Muscle of leg (tissue), 11 donors: ENCODE data around the gene PSD. TPM values are rescaled to one million over a fixed set of nuclear protein-coding genes. Genes with fewer than 3 reads are reported as not detected.

Source experiments
- DNase-seq: peaks from one replicate; pipeline ENCODE4 v3.0.0; 2013
- H3K27ac ChIP-seq: one replicate; pipeline ENCODE4 v1.5.1; 2013; ENCODE audit warnings: mild to moderate bottlenecking, low read length, control low read depth
- H3K27me3 ChIP-seq: one replicate; pipeline ENCODE4 v1.6.1; 2013; ENCODE audit warnings: low read length; ENCODE audit not compliant: control insufficient read depth, insufficient read depth
- H3K36me3 ChIP-seq: one replicate; pipeline ENCODE4 v1.6.1; 2013; ENCODE audit warnings: low read length; ENCODE audit not compliant: control insufficient read depth, insufficient read depth
- H3K4me1 ChIP-seq: one replicate; pipeline ENCODE4 v1.6.1; 2013; ENCODE audit warnings: low read length; ENCODE audit not compliant: control insufficient read depth, insufficient read depth
- H3K4me3 ChIP-seq: one replicate; pipeline ENCODE4 v1.5.1; 2013; ENCODE audit warnings: low read length, control low read depth
- H3K9me3 ChIP-seq: replicated peaks from 2 replicates; pipeline ENCODE4 v1.6.1; 2013; ENCODE audit warnings: low read depth, low read length; ENCODE audit not compliant: control insufficient read depth
- WGBS: methylation state at CpG from one replicate; pipeline ENCODE4 v1.1.5; 2013; ENCODE audit warnings: missing lambda C conversion rate; ENCODE audit not compliant: insufficient coverage; 5-methylcytosine and 5-hydroxymethylcytosine counted together
- polyA plus RNA-seq, 8 donors: library from polyadenylated mRNA; unstranded; fragments of 120-200 nt; gene quantifications; one replicate each; pipeline versions ENCODE4 v1.2.1 to v1.2.3, GENCODE V29; 2013; ENCODE audit warnings: inconsistent platforms in 1 of 8, low replicate concordance in 1 of 8; ENCODE audit not compliant: insufficient read length in 8 of 8, insufficient read depth in 1 of 8
- total RNA-seq: library from RNA; stranded (reverse); fragments of 120-200 nt; gene quantifications from one replicate; pipeline ENCODE4 v1.2.4, GENCODE V29; 2013

The PSD gene
- total and polyA plus RNA-seq, 9 donors, result 6.1 to 11.0 (median 6.7) TPM

DNA sequence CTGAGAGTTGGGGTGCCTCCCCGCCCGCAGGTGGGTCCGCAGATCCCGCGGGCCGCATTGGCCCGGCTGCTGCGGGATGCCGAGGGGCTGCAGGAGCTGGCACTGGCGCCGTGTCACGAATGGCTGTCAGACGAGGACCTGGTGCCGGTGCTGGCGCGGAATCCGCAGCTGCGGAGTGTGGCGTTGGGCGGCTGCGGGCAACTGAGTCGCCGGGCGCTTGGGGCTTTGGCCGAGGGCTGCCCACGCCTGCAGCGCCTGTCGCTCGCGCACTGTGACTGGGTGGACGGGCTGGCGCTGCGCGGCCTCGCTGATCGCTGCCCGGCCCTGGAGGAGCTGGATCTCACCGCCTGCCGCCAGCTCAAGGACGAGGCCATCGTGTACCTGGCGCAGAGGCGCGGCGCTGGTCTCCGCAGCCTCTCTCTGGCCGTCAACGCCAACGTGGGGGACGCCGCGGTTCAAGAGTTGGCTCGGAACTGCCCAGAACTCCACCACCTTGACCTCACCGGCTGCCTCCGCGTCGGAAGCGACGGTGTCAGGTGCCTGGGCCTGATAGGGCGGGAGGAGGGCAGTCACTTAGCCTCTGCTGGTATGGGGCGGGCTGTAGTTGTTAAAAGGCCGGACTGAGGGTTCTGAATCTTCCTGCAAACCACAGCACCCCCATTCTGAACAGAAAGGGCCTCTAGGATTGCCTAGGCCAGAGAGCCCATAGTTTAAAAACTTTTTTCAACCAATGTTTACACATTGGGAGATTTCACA lies 3.4 kb upstream of the PSD start:
- Histone ChIP-seq H3K4me1 (peaks cover 33% of the 10 kb centered on the region), H3K27ac (peak overlapping the region; percentile 1), H3K36me3 (peaks cover 19% of the 10 kb centered on the region), H3K4me3 (peak overlapping the region; percentile 93), H3K27me3 (peaks cover 14% of the 10 kb centered on the region), H3K9me3 (no peaks in the 10 kb centered on the region)
- DNase-seq, result no peak
- WGBS, result 2% methylated on average over 52 of the region's 62 CpGs

DNA sequence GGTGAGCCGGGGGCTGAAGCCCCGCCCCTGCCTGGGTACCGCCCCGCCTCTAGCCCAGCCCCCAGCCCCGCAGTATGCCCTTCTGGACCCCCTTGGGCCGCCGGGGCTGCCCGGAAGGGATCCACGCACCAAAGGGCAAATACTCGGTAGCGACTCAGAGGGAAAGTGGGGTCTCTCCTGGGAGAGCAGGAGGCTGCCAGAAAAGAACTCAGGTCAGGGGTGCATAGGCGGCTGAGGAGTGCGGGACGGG lies 2.8 kb upstream of the PSD start:
- Histone ChIP-seq H3K27ac (no peak overlapping the region), H3K4me1 (peaks cover 33% of the 10 kb centered on the region), H3K36me3 (peaks cover 19% of the 10 kb centered on the region), H3K4me3 (peak overlapping the region; percentile 93), H3K27me3 (peaks cover 14% of the 10 kb centered on the region), H3K9me3 (no peaks in the 10 kb centered on the region)
- DNase-seq, result no peak
- under 1% methylated on average over 11 of the region's 14 CpGs for WGBS

DNA sequence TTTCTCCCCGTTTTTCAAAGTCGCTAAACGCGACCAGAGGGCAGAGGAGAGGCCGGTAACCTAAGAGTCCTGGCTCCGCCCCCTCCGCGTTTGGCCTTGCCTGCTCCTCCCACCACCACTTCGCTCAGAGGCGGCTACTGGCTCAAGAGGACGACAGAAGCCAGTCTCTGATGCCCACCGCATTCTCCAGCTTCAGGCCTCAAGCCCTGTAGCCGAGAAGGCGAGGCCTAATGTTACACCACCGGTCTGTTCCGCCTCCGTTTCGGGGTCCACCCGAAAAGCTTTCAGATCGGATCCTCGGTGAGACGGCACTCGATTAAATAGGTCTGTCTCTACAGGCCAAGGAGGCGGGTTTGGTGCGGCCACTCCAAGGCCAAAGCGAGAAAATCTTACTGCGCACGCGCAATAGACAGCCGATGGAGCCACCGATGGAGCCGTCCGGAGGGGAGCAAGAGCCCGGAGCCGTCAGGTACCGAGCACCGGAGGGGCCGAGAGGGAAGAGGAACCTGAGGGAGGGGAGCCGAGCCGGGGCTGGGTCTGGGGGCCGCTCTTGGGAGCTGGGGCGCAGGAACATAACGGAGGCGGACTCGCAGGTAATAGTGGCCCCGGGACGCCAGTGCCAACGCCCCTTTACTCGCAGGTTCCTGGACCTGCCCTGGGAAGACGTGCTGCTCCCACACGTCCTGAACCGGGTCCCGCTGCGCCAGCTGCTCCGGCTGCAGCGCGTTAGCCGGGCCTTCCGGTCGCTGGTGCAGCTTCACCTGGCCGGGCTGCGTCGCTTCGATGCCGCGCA lies 2.3 kb upstream of the PSD start, which contains the start of gene FBXL15:
Gene FBXL15 (plus strand): TSS at position 123 of the 793 bp plus-strand sequence. CDS start 294 bp downstream, at position 417.
- Histone ChIP-seq H3K27ac (peak within 1 kb of the TSS; percentile 98), H3K4me1 (peaks cover 33% of the 10 kb centered on the region)

DNA sequence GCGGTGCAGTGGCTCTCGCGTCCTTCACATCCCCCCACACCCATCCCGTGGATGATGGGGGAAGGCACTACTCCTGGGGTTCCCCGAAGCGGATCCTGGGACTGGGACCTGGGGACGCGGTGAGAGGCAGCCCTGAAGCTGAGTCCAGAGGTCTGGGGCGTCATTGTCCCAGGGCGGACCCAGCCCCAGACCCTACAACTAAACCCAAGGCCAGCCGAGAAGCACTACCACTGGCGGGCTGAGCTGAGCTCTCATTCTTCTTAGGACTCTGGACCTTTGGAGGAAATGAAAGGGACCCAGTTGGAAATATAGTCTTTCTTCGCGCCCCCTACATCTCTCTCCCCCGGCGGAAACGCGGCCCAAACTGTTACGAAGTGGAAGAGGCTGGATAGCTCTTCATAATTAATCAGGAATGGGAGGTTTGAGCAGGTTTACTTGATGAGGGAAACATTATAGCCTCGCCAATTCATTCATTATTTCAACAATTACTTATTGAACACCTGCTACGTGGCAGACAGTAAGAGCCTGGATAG lies 1.7 kb upstream of the PSD start:
- H3K4me3 ChIP-seq, result peak overlapping the region; percentile 93
- peak; percentile 15 for DNase-seq
- H3K36me3 ChIP-seq, result peaks cover 19% of the 10 kb centered on the region
- H3K4me1 ChIP-seq, result peaks cover 33% of the 10 kb centered on the region
- WGBS, result 0% methylated on average over 2 of the region's 21 CpGs
- H3K27ac ChIP-seq, result peak overlapping the region; percentile 98
- H3K9me3 ChIP-seq, result no peaks in the 10 kb centered on the region
- H3K27me3 ChIP-seq, result peaks cover 14% of the 10 kb centered on the region

More for the DNA sequence above, 2.3 kb upstream of the PSD start, which contains the start of gene FBXL15:
- peak; percentile 99 for DNase-seq
- Histone ChIP-seq H3K4me3 (peak within 1 kb of the TSS; percentile 93), H3K27me3 (peaks cover 14% of the 10 kb centered on the region), H3K36me3 (peaks cover 19% of the 10 kb centered on the region), H3K9me3 (no peaks in the 10 kb centered on the region)
- WGBS, result under 1% methylated on average over 65 of the region's 66 CpGs

DNA sequence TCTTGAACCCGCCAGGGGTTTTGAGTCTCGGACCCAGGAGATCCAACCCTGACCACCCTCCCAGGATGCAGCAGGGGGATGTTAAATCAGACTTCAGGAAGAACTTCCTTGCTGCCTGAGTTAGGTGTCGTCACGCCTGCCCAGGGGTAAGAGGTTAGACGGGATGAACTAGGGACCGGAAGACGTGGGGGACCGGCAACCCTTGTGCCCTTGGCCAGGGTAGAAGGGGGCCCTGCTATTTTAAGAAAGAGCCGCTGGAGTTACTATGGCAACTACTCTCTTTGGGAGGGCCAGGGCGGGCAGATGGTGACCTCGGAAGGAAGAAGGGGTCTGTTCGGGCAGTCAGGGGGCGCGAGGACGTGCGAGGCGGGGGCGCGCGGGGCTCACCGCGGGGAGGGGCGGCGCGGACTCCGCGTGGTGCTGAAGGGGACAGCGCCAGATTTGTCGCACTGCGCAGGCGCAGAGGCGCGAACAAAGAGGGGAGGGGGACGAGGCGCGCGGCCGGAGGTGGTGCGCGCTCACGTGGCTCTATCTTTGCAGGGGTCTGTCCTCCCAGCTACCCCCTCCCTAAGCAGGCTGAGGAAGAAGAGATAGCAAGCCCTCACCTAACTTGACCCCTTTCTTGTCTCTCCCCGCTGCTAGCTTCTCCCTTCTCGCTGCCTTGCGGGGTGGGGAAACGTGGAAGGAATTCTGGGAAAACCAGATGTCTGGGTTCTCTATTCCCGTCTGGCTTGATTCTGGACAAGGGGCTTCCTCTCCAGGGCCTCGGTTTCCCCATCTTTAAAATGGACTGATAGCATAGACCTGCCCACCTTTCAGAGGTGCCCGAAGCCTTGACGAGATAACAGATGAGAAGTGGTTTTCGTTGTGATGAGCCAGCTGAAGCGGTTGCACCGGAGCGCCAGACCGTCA lies 940 bp upstream of the PSD start:
- peaks cover 15% of the 10 kb centered on the region for H3K36me3 ChIP-seq
- peaks cover 33% of the 10 kb centered on the region for H3K4me1 ChIP-seq
- peak; percentile 65 for DNase-seq
- peak overlapping the region; percentile 98 for H3K27ac ChIP-seq
- H3K27me3 ChIP-seq, result peaks cover 20% of the 10 kb centered on the region
- H3K9me3 ChIP-seq, result no peaks in the 10 kb centered on the region
- peak overlapping the region; percentile 93 for H3K4me3 ChIP-seq
- WGBS, result under 1% methylated on average over 29 of the region's 54 CpGs

DNA sequence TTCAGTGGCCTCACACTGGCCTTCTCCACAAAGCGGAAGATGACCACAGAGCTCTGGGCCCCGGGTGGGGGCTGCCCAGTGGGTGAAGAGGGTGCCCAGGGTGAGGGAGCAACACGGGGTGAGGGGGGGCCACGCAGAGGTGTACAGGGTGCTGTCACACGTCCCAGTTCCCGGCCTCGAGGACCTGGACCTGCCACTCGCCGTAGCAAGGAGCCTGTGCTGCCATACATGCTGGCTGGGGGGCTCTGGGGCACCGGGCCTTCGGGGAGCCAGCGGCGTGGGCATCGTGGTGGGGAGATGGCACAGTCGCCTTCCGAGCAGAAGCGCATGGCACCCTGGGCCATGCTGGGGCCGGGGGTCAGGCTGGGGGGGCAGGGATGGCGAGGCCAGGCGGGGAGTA lies 1.9 kb downstream of the PSD start:
- H3K27ac ChIP-seq, result no peak overlapping the region
- peaks cover 18% of the 10 kb centered on the region for H3K4me1 ChIP-seq
- H3K9me3 ChIP-seq, result no peaks in the 10 kb centered on the region
- H3K27me3 ChIP-seq, result peaks cover 44% of the 10 kb centered on the region
- no peaks in the 10 kb centered on the region for H3K36me3 ChIP-seq
- H3K4me3 ChIP-seq, result no peak overlapping the region
- DNase-seq, result no peak
- WGBS, result 88% methylated on average over 18 of the region's 20 CpGs

DNA sequence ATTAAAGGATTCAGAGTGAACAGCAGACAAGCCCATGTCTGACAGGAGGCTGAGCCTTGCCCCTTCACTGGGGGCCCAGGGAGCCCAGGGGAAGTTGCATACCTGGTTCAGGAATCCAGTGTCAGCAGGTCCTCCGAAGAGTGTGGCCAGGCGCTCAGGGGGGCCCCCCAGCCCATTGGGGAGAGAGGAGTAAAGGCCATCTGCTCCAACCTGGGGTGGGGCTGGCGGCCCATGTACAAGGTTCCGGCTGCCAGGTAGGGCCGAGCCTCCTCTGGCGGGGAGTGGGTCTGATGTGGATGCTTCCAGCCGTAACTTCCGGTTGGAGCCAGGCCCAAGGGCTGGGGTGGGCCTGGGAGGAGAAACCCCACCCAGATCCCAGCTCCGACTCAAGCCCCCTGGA lies 2.3 kb downstream of the PSD start:
- H3K27ac ChIP-seq, result no peak overlapping the region
- H3K36me3 ChIP-seq, result no peaks in the 10 kb centered on the region
- no peaks in the 10 kb centered on the region for H3K9me3 ChIP-seq
- no peak for DNase-seq
- WGBS, result 63% methylated on average over 2 of the region's 9 CpGs
- H3K4me3 ChIP-seq, result no peak overlapping the region
- H3K4me1 ChIP-seq, result peaks cover 16% of the 10 kb centered on the region
- peaks cover 48% of the 10 kb centered on the region for H3K27me3 ChIP-seq

DNA sequence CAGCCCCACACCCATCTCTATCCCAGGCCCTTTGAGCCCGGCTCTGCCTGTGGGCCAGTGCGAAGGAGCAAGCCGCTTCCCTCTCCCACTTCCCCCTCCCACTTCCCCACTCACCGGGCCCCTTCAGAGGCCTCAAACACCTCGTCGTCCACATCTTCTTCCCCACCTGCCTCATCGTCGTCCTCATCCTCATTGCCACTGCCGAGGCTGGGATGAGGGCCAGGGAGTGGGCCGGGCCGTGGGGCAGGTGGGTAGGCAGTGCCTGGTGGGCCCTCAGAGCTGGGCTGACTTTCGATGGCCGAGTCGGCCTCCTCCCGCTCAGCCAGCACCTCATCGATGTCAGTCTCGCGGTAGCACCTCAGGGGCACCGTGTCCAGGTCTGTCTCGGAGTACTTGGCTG lies 3.8 kb downstream of the PSD start:
- peaks cover 63% of the 10 kb centered on the region for H3K27me3 ChIP-seq
- peaks cover 23% of the 10 kb centered on the region for H3K4me1 ChIP-seq
- no peak overlapping the region for H3K4me3 ChIP-seq
- 36% methylated on average over 9 of the region's 20 CpGs for WGBS
- no peak for DNase-seq
- H3K9me3 ChIP-seq, result no peaks in the 10 kb centered on the region
- no peaks in the 10 kb centered on the region for H3K36me3 ChIP-seq
- H3K27ac ChIP-seq, result no peak overlapping the region

DNA sequence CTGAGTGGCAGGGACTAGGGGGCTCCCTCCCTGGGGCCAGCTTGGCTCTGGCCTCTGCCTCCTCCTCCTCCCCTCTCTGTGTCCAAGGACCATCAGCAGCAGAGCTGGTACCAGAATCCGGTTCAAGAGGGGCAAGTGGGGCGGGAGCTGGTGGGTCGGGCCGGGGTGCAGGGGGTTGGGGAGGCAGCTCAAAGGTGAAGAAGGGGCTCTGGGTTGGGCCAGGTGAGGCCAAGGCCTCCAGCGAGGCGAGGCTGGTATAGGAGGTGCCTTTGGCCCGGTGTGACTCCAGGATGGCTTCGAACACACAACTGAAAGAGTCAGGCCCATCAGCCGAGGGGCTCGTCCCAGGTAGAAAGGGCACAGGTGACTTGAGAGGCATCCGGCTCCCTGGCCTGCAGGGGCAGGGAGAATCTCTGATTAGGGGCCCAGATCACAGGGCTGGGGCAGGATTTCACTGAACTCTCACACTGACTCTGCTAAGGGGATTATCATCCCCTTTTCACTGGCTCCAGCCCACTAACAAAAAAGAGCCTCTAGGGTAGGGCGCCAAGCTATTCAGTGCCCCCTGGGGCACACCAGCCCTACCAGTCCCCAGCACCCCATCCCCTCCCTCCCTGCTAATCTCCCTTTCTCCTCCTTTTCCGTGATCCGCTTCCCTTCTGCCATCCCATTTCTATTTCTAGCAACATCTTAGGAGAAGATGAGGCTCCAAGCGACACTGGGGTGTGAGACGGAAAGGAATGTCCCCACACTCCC lies 4.6 kb downstream of the PSD start:
- 71% methylated on average over 14 of the region's 16 CpGs for WGBS
- no peak for DNase-seq
- peaks cover 64% of the 10 kb centered on the region for H3K27me3 ChIP-seq
- no peak overlapping the region for H3K4me3 ChIP-seq
- H3K27ac ChIP-seq, result no peak overlapping the region
- H3K36me3 ChIP-seq, result no peaks in the 10 kb centered on the region
- no peaks in the 10 kb centered on the region for H3K9me3 ChIP-seq
- peaks cover 22% of the 10 kb centered on the region for H3K4me1 ChIP-seq
